Amniotic stem cell (primary cell): Measurements from ENCODE around the gene CRY1.

Experiments used
- DNase-seq: peaks from one replicate; lab custom pipeline; 2025; lab: John Stamatoyannopoulos, UW

CRY1 gene

GRCh38 chr12:106957583-106957982 is 135.8 kb downstream of the CRY1 start:
- DNase-seq, result no peak

DNA sequence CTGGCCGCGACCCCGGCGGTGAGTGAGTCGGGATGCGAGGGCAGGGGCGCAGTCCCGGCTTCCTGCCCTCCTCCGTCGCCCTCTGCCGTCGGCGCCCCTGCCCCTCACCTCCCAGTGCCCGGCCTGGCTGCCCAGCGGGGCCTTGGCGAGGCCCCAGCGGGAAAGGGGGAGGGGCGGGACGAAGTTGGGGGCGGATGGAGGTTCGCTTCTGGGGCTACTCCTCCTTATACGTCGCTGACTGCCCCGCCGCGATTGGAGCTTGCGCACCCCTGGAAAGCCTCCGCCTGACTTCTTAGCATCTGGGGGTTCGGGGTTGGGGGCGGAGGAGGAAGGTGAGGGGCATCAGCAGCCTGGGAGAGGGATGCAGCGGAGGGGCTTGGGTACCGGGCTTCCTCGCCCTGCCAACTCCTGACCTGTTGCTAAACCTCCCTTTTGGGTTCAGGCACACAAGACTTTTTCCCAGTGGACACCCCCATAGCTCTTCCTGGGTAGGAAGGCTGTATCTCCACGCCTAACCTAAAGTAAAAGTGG is 137.2 kb downstream of the CRY1 start:
- no peak for DNase-seq

- peak; percentile 94 for DNase-seq
Measured at GRCh38 chr12:106955377-106956047, 137.8 kb downstream of the CRY1 start, which contains the start of gene TMEM263. Gene TMEM263, plus strand, starts transcription at chr12:106955907. Its CDS starts 11,210 bp downstream, at chr12:106967117.

GRCh38 chr12:106954462-106955376 is 138.6 kb downstream of the CRY1 start:
- no peak for DNase-seq

DNA sequence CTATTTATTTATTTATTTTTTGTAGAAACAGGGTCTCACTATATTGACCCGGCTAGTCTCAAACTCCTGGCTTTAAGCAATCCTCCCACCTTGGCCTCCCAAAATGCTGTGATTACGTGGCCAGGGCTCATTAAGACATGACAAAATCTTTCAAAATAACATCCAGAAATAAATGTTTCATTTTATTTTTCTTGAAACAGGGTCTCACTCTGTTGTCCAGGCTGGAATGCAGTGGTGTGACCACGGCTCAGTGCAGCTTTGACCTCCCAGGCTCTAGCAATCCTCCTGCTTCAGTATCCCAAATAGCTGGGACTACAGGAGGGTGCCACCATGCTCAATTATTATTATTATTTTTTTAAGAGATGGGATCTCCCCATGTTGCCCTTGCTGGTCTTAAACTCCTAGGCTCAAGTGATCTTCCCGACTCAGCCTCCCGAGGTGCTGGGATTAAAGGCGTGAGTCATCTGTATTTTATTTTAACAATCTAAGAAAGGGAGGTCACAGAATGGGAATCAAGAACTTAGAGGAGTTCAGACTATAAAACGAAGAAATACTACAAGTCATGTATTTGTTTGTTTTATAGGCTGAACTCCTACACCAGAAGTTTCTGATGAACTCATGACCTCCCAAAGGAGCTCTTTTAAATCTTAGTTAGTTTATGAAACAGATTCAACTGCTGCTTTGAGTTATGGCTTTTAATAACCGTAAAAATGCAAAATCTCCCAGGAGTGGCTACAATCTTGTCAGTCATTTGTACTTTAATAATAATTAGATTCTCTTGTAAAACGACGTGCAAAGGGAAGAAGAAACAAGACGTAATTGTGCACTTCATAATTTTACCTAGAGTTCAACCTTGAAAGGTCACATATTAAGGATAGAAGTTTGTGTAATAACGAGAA is 139.7 kb downstream of the CRY1 start:
- no peak for DNase-seq

- no peak for DNase-seq
Measured at GRCh38 chr12:106950591-106950990, 142.8 kb downstream of the CRY1 start.

DNA sequence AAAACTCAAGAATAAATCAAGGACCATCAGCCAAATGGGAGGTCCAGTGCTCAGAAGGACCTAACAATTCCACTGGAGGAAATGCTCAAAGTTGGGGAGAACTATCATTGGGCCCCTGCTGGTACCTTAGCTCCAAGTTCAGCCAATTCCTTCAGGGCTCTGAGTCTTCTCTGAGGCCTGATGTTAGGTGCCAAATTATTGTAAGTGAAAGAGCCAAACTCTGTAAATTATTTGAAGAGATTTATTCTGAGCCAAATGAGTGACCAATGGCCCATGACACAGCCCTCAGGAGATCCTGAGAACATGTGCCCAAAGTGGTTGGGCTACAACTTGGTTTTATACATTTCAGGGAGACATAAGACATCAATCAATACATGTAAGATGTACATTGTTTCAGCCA is 145.9 kb downstream of the CRY1 start:
- no peak for DNase-seq

DNA sequence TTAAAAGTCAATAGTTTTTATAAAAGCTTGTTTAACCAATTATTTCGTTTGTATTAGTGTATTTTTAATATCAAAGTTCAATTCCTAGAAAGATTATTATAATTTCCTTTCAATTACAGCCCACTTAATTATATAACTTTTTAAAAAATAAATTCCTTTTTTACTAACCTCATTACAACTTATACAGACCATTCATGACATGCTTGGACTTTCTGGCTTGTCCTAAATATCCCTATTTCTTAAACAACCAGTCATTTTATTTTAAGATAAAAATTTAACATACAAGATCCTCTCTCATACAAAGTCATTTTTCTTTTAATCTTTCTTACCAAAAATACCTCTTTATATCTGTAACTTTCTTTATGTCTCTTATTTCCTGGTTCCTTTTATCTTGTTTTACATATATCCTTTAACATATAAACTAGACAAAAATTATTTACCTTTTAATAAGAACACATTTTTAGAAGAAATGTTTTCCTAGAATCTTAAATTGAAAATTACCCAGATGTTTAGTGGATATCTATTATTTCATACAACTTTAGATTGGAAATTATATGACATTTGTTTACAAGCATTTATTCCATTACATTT is 148.0 kb downstream of the CRY1 start:
- no peak for DNase-seq

DNA sequence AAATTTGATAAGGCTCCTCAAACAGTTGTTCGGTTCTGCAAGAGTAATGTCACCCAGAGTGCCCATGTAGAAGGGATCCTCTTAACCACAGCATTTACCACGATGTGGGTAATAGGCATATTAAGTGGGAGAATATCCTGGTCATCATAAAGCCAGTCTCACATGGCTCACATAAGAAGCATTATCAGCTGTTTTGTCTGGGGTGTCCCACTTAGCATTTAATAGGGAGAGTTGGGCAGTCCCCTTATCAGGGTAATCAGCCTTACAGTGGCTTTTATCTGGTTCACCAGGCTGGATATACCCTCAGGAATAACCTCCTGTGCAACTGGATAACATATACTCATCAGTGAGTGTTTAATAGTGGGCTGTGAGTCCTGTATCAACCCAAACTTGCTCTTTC is 150.6 kb downstream of the CRY1 start:
- no peak for DNase-seq

- DNase-seq, result no peak
Measured at GRCh38 chr12:106941481-106942156, 151.7 kb downstream of the CRY1 start.
